T-cell (primary cell): ENCODE data around the gene SUSD3. TPM values are rescaled to one million over a fixed set of nuclear protein-coding genes. Genes with fewer than 3 reads are reported as not detected.
"Not testable (repeated sequence)": the region's sequence is repeated elsewhere in the genome, so short reads cannot be mapped to it uniquely, and the experiment has no call there.

Experiments
- ATAC-seq, 4 experiments: fragments of 200-7000 bp in 3 of 4; fragments of 150-1000 bp in 1 of 4; cut with Tn5 transposase; replicated peaks in 1 of 4; 1 replicate in 3 of 4; 2 replicates in 1 of 4; pipeline ENCODE4 v1.10.0; 2021; ENCODE audit warnings: moderate library complexity in 3 of 4, mild to moderate bottlenecking in 2 of 4, moderate number of reproducible peaks in 1 of 4
- CTCF ChIA-PET, 2 donors: fragments of 300-600 bp; sonication (Branson Sonifier 250); formaldehyde crosslinking; loops; one replicate each; lab custom pipeline; 2022; ENCODE audit warnings: antibody characterized with exemption in 2 of 2; lab: Charles Lee
- POLR2A ChIA-PET, 2 donors: fragments of 300-600 bp; sonication (Branson Sonifier 250); formaldehyde crosslinking; loops; one replicate each; lab custom pipeline; 2022; ENCODE audit warnings: antibody characterized with exemption in 2 of 2; lab: Charles Lee
- DNase-seq, 35 experiments: peaks; one replicate each; pipeline versions ENCODE4 v3.0.0 to v3.0.0-alpha.2; 2013 to 2023
- H3K27ac ChIP-seq: one replicate; pipeline ENCODE4 v1.5.1; 2013; ENCODE audit warnings: low read length
- H3K27me3 ChIP-seq, 2 experiments: replicated peaks in 1 of 2; 1 replicate in 1 of 2; 2 replicates in 1 of 2; pipeline versions ENCODE4 v1.6.1 to v1.7.0; 2013; ENCODE audit warnings: low read length in 1 of 2, mixed read lengths in 1 of 2; ENCODE audit not compliant: control insufficient read depth in 2 of 2, insufficient read depth in 2 of 2; ENCODE audit errors: extremely low read depth in 1 of 2
- H3K36me3 ChIP-seq, 2 donors: 1 replicate in 1 of 2; 2 replicates in 1 of 2; pipeline versions ENCODE4 v1.6.1 to v1.7.0; 2013; ENCODE audit warnings: low read length in 1 of 2; ENCODE audit not compliant: control insufficient read depth in 2 of 2, insufficient read depth in 1 of 2; ENCODE audit errors: extremely low read depth in 1 of 2
- H3K4me1 ChIP-seq, 2 experiments: 1 replicate in 1 of 2; 2 replicates in 1 of 2; pipeline versions ENCODE4 v1.6.1 to v1.7.0; 2013; ENCODE audit warnings: low read length in 2 of 2, mixed read lengths in 1 of 2; ENCODE audit not compliant: insufficient read depth in 2 of 2, control insufficient read depth in 1 of 2; ENCODE audit errors: extremely low read depth in 1 of 2
- H3K4me3 ChIP-seq, 2 donors: 1 replicate in 1 of 2; 2 replicates in 1 of 2; pipeline versions ENCODE4 v1.5.1 to v1.7.0; 2013; ENCODE audit warnings: mild to moderate bottlenecking in 2 of 2, low read length in 1 of 2, moderate library complexity in 1 of 2; ENCODE audit not compliant: control insufficient read depth in 1 of 2; ENCODE audit errors: extremely low read depth in 1 of 2
- H3K9me3 ChIP-seq: 2 replicates; pipeline ENCODE4 v1.7.0; 2013
- H3K27ac Mint-ChIP-seq, 2 donors: one replicate each; pipeline ENCODE4 v1.8.0; 2020 to 2021; ENCODE audit warnings: mild to moderate bottlenecking in 2 of 2, mixed read lengths in 2 of 2
- H3K27me3 Mint-ChIP-seq, 2 donors: one replicate each; pipeline ENCODE4 v1.8.0; 2021 to 2022; ENCODE audit warnings: mixed read lengths in 2 of 2
- H3K36me3 Mint-ChIP-seq: one replicate; pipeline ENCODE4 v1.8.0; 2021; ENCODE audit warnings: mixed read lengths
- H3K4me1 Mint-ChIP-seq, 3 donors: one replicate each; pipeline ENCODE4 v1.8.0; 2020 to 2022; ENCODE audit warnings: mixed read lengths in 3 of 3, mild to moderate bottlenecking in 1 of 3
- H3K4me3 Mint-ChIP-seq, 3 donors: one replicate each; pipeline ENCODE4 v1.8.0; 2020 to 2022; ENCODE audit warnings: mild to moderate bottlenecking in 3 of 3, mixed read lengths in 3 of 3, moderate library complexity in 3 of 3
- H3K9me3 Mint-ChIP-seq, 3 donors: one replicate each; pipeline ENCODE4 v1.8.0; 2020 to 2022; ENCODE audit warnings: mixed read lengths in 3 of 3
- WGBS: methylation state at CpG from one replicate; pipeline ENCODE4 v1.1.5; 2013; ENCODE audit warnings: missing lambda C conversion rate; ENCODE audit not compliant: insufficient coverage; 5-methylcytosine and 5-hydroxymethylcytosine counted together
- total RNA-seq, 35 experiments: library from RNA in 6 of 35; stranded (reverse) in 6 of 35; fragments of 120-200 nt in 1 of 35; gene quantifications; one replicate each; pipeline versions ENCODE4 v1.2.1 to v1.2.4 and lab custom pipeline; 2013 to 2026

The SUSD3 gene
- total RNA-seq, 5 donors from 2014 or later (not counting 1 experiment from before 2014, with no cell fraction given) = 39.6 to 79.2 (median 71.2) TPM

DNA sequence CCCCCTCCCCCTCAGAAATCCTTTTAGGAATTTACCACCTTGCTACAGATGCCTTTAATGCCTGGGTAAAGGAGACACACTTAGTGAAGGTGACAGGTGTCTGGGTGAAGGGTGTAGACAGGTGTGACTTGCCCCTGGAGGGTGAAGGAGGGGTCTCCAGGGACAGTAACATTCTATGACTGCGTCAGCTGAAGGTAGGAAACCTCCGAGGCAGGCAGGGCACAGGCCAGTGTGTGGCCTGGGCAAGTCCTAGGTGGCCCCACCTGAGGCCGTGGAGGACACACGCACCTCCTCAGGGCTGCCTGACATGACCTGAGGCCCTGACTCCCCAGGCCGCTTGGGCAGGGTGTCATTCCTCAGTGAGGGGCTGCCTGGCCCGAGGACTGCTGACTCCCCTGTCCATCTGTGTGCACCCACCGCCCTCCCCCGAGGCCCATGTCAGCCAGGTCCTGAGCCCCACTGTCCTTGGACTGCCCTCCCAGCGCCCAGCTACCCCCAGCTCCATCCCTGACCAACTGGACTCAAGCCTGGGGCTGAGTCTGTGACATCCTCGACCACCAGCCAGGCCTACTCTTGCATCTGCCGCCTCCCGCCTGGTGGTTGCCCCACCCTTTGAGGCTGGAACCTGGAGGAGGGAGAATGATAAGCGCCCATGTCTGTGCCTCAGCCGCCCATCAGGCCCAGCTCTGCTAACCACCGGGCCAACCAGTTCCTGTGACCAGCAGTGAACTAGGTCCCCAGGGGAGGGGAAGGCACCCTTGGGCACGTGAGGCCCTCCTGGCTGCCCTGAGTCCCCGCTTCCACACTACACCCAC is 55.9 kb downstream of the SUSD3 start:
- H3K27me3 Mint-ChIP-seq = no peaks in the 10 kb centered on the region
- Histone ChIP-seq H3K27me3 (no peaks in the 10 kb centered on the region), H3K36me3 (peaks cover 10 to 46% of the 10 kb centered on the region in 2 donors), H3K9me3 (no peaks in the 10 kb centered on the region), H3K27ac (no peak overlapping the region), H3K4me3 (no peak overlapping the region), H3K4me1 (peaks cover 0 to 12% of the 10 kb centered on the region in 2 experiments)
- DNase-seq = peak in 1 of 35 experiments; percentile 3
- ATAC-seq = peak in 1 of 4 experiments; percentile 4
- WGBS = 96% methylated on average over 13 of the region's 17 CpGs
- POLR2A ChIA-PET = no interaction called here
- H3K27ac Mint-ChIP-seq = peak overlapping the region in 1 of 2 donors; percentile 56
- H3K4me1 Mint-ChIP-seq = peaks cover 11 to 27% (median 20%) of the 10 kb centered on the region in 3 donors
- peaks cover 12% of the 10 kb centered on the region for H3K36me3 Mint-ChIP-seq
- H3K9me3 Mint-ChIP-seq = no peaks in the 10 kb centered on the region
- CTCF ChIA-PET = no interaction called here
- no peak overlapping the region for H3K4me3 Mint-ChIP-seq

DNA sequence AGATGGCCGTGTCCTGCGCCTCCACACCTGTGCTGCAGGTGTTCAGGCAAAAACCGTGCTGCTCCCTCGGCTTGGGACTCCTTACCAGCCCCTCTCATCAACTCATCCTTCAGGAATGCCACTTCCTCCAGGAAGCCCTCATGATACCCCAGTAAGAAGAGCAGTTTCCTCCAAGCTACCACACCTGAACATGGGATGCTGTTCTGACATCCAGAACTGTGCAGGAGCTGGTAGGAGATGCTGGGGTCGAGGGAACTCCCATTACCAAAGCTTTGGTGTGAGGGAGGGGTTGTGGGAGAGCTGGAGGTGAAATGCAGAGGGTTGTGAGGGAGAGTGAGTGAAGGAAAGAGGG is 56.5 kb downstream of the SUSD3 start:
- Histone ChIP-seq H3K27ac (no peak overlapping the region), H3K4me1 (peaks cover 0 to 18% of the 10 kb centered on the region in 2 experiments), H3K27me3 (no peaks in the 10 kb centered on the region), H3K9me3 (no peaks in the 10 kb centered on the region), H3K4me3 (no peak overlapping the region), H3K36me3 (peaks cover 10 to 43% of the 10 kb centered on the region in 2 donors)
- DNase-seq (peak in 1 of 35 experiments; percentile 2), ATAC-seq (no peak)
- H3K9me3 Mint-ChIP-seq = no peaks in the 10 kb centered on the region
- CTCF ChIA-PET = no interaction called here
- H3K4me3 Mint-ChIP-seq = no peak overlapping the region
- WGBS = 90% methylated on average over 5 of the region's 5 CpGs
- H3K36me3 Mint-ChIP-seq = peaks cover 12% of the 10 kb centered on the region
- H3K27ac Mint-ChIP-seq = peak overlapping the region; percentile 55 to 56
- POLR2A ChIA-PET = no interaction called here
- H3K27me3 Mint-ChIP-seq = no peaks in the 10 kb centered on the region
- peaks cover 16 to 32% (median 26%) of the 10 kb centered on the region in 3 donors for H3K4me1 Mint-ChIP-seq

DNA sequence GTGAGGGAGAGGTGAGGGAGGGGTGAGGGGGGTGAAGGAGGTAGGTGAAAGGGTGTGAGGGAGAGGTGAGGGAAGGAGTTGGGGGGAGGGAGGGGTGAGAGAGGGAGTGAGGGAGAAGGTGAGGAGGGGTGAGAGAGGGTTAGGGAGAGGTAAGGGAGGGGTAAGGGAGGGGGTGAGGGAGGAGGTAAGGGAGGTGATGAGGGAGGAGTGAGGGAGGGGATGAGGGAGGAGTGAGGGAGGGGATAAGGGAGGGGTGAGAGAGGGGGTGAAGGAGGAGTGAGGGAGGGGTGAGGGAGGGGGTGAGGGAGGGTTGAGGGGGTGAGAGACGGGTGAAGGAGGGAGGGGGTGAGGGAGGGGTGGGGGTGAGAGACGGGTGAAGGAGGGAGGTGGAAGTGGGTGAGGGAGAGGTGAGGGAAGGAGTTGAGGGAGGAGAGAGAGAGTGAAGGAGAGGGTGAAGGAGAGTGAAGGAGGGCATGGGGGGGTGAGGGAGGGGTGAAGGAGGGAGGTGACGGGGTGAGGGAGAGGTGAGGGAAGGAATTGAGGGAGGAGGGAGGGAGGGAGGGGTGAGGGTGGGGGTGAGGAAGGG is 57.1 kb downstream of the SUSD3 start:
- CTCF ChIA-PET = no interaction called here
- peaks cover 22 to 38% (median 30%) of the 10 kb centered on the region in 3 donors for H3K4me1 Mint-ChIP-seq
- Histone ChIP-seq H3K27ac (no peak overlapping the region), H3K4me3 (no peak overlapping the region), H3K9me3 (no peaks in the 10 kb centered on the region), H3K27me3 (no peaks in the 10 kb centered on the region), H3K4me1 (peaks cover 0 to 24% of the 10 kb centered on the region in 2 experiments), H3K36me3 (peaks cover 8 to 36% of the 10 kb centered on the region in 2 donors)
- DNase-seq = peak in 1 of 35 experiments; percentile 3
- H3K4me3 Mint-ChIP-seq = no peak overlapping the region
- peaks cover 15% of the 10 kb centered on the region for H3K36me3 Mint-ChIP-seq
- H3K27ac Mint-ChIP-seq = no peak overlapping the region
- ATAC-seq = no peak
- POLR2A ChIA-PET = no interaction called here
- no peaks in the 10 kb centered on the region for H3K27me3 Mint-ChIP-seq
- no peaks in the 10 kb centered on the region for H3K9me3 Mint-ChIP-seq
- 13% methylated on average over 1 of the region's 3 CpGs for WGBS

DNA sequence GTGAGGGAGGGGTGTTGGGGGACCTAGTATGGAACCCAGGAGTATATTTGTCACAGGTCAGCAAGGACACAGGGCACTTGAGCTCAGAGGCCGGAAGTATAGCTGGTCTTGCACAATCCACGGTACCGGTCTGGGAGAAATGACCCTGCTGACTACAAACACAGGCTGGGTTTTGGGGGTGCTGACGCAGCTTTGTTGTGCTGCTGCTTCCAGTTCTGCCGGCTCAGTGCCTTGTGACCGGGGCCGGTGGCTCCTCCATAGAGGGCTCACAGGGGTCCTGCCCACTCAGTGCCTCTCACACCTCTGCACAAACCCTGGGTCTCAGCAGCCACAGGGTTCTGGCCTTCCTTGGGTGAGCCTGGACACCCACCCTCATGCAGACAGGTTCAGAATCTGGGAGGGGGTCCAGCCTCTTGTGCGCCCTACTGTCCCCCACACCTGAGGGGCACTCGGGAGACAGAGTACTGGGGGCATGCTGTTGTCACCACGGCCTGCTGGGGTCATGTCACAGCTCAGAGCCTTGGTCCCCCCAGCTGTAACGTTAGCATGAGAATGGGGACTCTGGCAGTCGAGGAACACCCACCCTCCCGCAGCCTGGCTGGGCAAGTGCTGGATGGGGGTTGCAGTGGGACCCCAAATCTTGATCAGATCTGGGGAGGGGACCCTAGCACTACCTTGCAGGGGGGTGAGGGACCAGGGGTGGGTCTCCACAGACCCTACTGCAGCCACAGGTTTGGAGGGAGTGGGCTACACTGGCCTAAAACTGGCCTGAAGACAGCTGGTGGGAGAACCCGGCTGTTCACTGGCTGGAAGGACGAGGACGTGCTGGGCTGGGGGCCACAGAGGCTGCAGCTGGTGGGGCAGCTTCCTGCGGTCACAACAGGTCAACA is 57.8 kb downstream of the SUSD3 start:
- ChIA-PET POLR2A (no interaction called here), CTCF (no interaction called here)
- no peak overlapping the region for H3K4me3 ChIP-seq
- Mint-ChIP-seq H3K36me3 (peaks cover 8% of the 10 kb centered on the region), H3K4me1 (peaks cover 21 to 38% (median 27%) of the 10 kb centered on the region in 3 donors), H3K9me3 (no peaks in the 10 kb centered on the region), H3K27me3 (no peaks in the 10 kb centered on the region), H3K4me3 (no peak overlapping the region), H3K27ac (no peak overlapping the region)
- WGBS = 90% methylated on average over 11 of the region's 17 CpGs
- DNase-seq (peak in 2 of 35 experiments; percentile 3 to 47), ATAC-seq (peak in 1 of 4 experiments; percentile 7)
- no peaks in the 10 kb centered on the region for H3K9me3 ChIP-seq
- peaks cover under 1 to 29% of the 10 kb centered on the region in 2 donors for H3K36me3 ChIP-seq
- peaks cover 0 to 26% of the 10 kb centered on the region in 2 experiments for H3K4me1 ChIP-seq
- no peaks in the 10 kb centered on the region for H3K27me3 ChIP-seq
- H3K27ac ChIP-seq = no peak overlapping the region

DNA sequence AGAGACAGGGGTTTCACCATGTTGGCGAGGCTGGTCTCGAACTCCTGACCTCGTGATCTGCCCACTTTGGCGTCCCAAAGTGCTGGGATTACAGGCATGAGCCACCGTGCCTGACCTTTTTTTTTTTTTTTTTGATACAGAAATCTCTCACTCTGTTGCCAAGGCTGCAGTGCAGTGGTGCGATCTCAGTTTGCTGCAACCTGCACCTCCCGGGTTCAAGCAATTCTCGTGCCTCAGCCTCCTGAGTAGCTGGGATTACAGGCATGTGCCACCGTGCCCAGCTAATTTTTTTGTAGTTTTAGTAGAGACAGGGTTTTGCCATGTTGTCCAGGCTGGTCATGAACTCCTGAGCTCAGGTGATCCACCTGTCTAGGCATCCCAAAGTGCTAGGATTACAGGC is 59.0 kb downstream of the SUSD3 start:
- POLR2A ChIA-PET = interaction anchor here in 1 of 2 donors (0.6 kb wide), 1 partner anchor 50 kb away, joined by 3 read pairs; no protein-coding TSS in a partner anchor
- CTCF ChIA-PET = interaction anchor here (0.6 to 0.7 kb wide), 2 partner anchors 12 to 19 kb away, joined by 5 to 6 read pairs; no protein-coding TSS in a partner anchor

More for the DNA sequence above, 59.0 kb downstream of the SUSD3 start:
- H3K27me3 Mint-ChIP-seq, H3K4me3 Mint-ChIP-seq, H3K9me3 ChIP-seq, H3K36me3 Mint-ChIP-seq, H3K9me3 Mint-ChIP-seq, H3K27me3 ChIP-seq, H3K27ac ChIP-seq, DNase-seq, H3K4me3 ChIP-seq, ATAC-seq: not testable (repeated sequence)
- Histone ChIP-seq H3K4me1 (peaks cover 0 to 26% of the 10 kb centered on the region in 2 experiments), H3K36me3 (peaks cover 5 to 20% of the 10 kb centered on the region in 2 donors)
- H3K4me1 Mint-ChIP-seq = peaks cover 21 to 38% (median 27%) of the 10 kb centered on the region in 3 donors
- peak overlapping the region in 1 of 2 donors; percentile 43 for H3K27ac Mint-ChIP-seq
- WGBS = 86% methylated on average over 9 of the region's 9 CpGs
